Osteocyte (in vitro differentiated cells): ENCODE data around the gene FADS1. TPM values are rescaled to one million over a fixed set of nuclear protein-coding genes. Genes with fewer than 3 reads are reported as not detected.

ENCODE experiments used
- DNase-seq: peaks from one replicate; pipeline ENCODE4 v3.0.0; 2021; ENCODE audit warnings: mixed read lengths; ENCODE audit not compliant: unreplicated experiment; ENCODE audit errors: extremely low spot score
- H3K27ac Mint-ChIP-seq: one replicate; pipeline ENCODE4 v1.8.0; 2021; ENCODE audit warnings: mild to moderate bottlenecking, mixed read lengths; ENCODE audit not compliant: unreplicated experiment
- H3K27me3 Mint-ChIP-seq: one replicate; pipeline ENCODE4 v1.8.0; 2021; ENCODE audit warnings: mixed read lengths; ENCODE audit not compliant: unreplicated experiment
- H3K36me3 Mint-ChIP-seq: one replicate; pipeline ENCODE4 v1.8.0; 2021; ENCODE audit warnings: mixed read lengths; ENCODE audit not compliant: unreplicated experiment
- H3K4me1 Mint-ChIP-seq: one replicate; pipeline ENCODE4 v1.8.0; 2021; ENCODE audit warnings: mixed read lengths; ENCODE audit not compliant: unreplicated experiment
- H3K4me3 Mint-ChIP-seq: one replicate; pipeline ENCODE4 v1.8.0; 2021; ENCODE audit warnings: mild to moderate bottlenecking, moderate library complexity, mixed read lengths; ENCODE audit not compliant: unreplicated experiment
- H3K9me3 Mint-ChIP-seq: one replicate; pipeline ENCODE4 v1.8.0; 2021; ENCODE audit warnings: mixed read lengths; ENCODE audit not compliant: unreplicated experiment
- CTCF ChIP-seq: fragments of 200-600 bp; sonication (generic); IDR thresholded peaks from 2 replicates; pipeline ENCODE4 v1.5.0; 2021; ENCODE audit warnings: antibody characterized with exemption, mild to moderate bottlenecking, moderate library complexity
- total RNA-seq: library from RNA; stranded (reverse); gene quantifications from 2 replicates; pipeline ENCODE4 v1.2.1, GENCODE V29; 2021

The FADS1 gene
- total RNA-seq, 1 donor from 2014 or later = 76.0 TPM

GRCh38 chr11:61775606-61776554 is 40.9 kb downstream of the FADS1 start:
- H3K27ac Mint-ChIP-seq = no peak overlapping the region
- DNase-seq = no peak
- no peaks in the 10 kb centered on the region for H3K36me3 Mint-ChIP-seq
- H3K9me3 Mint-ChIP-seq = no peaks in the 10 kb centered on the region
- H3K4me3 Mint-ChIP-seq = no peak overlapping the region
- no peaks in the 10 kb centered on the region for H3K27me3 Mint-ChIP-seq
- no peak for TF ChIP-seq CTCF
- peaks cover 2% of the 10 kb centered on the region for H3K4me1 Mint-ChIP-seq

GRCh38 chr11:61775106-61775505 is 41.7 kb downstream of the FADS1 start:
- Mint-ChIP-seq H3K4me1 (peaks cover 2% of the 10 kb centered on the region), H3K27ac (no peak overlapping the region), H3K36me3 (no peaks in the 10 kb centered on the region), H3K27me3 (no peaks in the 10 kb centered on the region), H3K4me3 (no peak overlapping the region), H3K9me3 (no peaks in the 10 kb centered on the region)
- no peak for DNase-seq
- no peak for TF ChIP-seq CTCF

GRCh38 chr11:61774411-61774810 is 42.4 kb downstream of the FADS1 start:
- Mint-ChIP-seq H3K27ac (no peak overlapping the region), H3K27me3 (no peaks in the 10 kb centered on the region), H3K4me3 (no peak overlapping the region), H3K9me3 (no peaks in the 10 kb centered on the region), H3K4me1 (peaks cover 5% of the 10 kb centered on the region), H3K36me3 (no peaks in the 10 kb centered on the region)
- no peak for DNase-seq
- TF ChIP-seq CTCF = no peak

- no peak for DNase-seq
- Mint-ChIP-seq H3K36me3 (no peaks in the 10 kb centered on the region), H3K4me3 (no peak overlapping the region), H3K27ac (no peak overlapping the region), H3K4me1 (peaks cover 5% of the 10 kb centered on the region), H3K9me3 (no peaks in the 10 kb centered on the region), H3K27me3 (no peaks in the 10 kb centered on the region)
- TF ChIP-seq CTCF = no peak
Observed at GRCh38 chr11:61773809-61774208, 43.0 kb downstream of the FADS1 start.

- Mint-ChIP-seq H3K36me3 (no peaks in the 10 kb centered on the region), H3K9me3 (no peaks in the 10 kb centered on the region), H3K27me3 (no peaks in the 10 kb centered on the region), H3K4me1 (peaks cover 5% of the 10 kb centered on the region), H3K27ac (no peak overlapping the region), H3K4me3 (no peak overlapping the region)
- no peak for DNase-seq
- no peak for TF ChIP-seq CTCF
Observed at GRCh38 chr11:61773356-61773755, 43.4 kb downstream of the FADS1 start.
